HepG2 (cell line): ENCODE data around the gene FLT3LG. TPM values are rescaled to one million over a fixed set of nuclear protein-coding genes. Genes with fewer than 3 reads are reported as not detected.
A peak's percentile ranks its signal among the peaks of the same experiment; 100 is the strongest.

Experiments
- ATAC-seq: fragments of 200-7000 bp; cut with Tn5 transposase; 3 replicates; pipeline ENCODE4 v1.9.1; 2020; ENCODE audit warnings: mild to moderate bottlenecking, moderate library complexity
- BruUV-seq: library from RNA; stranded (reverse); fragments of 400-500 nt; replicated peaks from 2 replicates; lab custom pipeline; 2021; lab: Mats Ljungman, UMichigan
- CTCF ChIA-PET: fragments of 300-600 bp; formaldehyde crosslinking; extraction: SDS; loops from one replicate; lab custom pipeline; 2021; ENCODE audit warnings: low total read pairs, inconsistent platforms, low intra/inter-chr PET ratio; lab: Yijun Ruan, JAX
- POLR2A ChIA-PET: fragments of 350-600 bp; sonication (Branson Sonifier 250); formaldehyde crosslinking; loops from one replicate; lab custom pipeline; 2020; ENCODE audit warnings: antibody characterized with exemption, inconsistent platforms; lab: Yijun Ruan, JAX
- DNase-seq: peaks from one replicate; pipeline ENCODE4 v3.0.0-alpha.2; 2015; ENCODE audit warnings: low spot score
- FAIRE-seq: peaks from 3 replicates; lab custom pipeline; 2011; peaks lifted over from hg19 to GRCh38; lab: Jason Lieb, UNC
- H2AFZ ChIP-seq: one replicate; pipeline ENCODE4 v1.6.1; 2011; ENCODE audit warnings: low read length, inconsistent platforms
- H3K27ac ChIP-seq: fragments of 300-600 bp; 3 replicates; pipeline ENCODE4 v1.8.0; 2011; ENCODE audit warnings: mixed run types, mild to moderate bottlenecking, mixed read lengths, low read length, inconsistent platforms; ENCODE audit not compliant: insufficient read depth; ENCODE audit errors: extremely low read length
- H3K27me3 ChIP-seq, 2 experiments: fragments of 200-600 bp in 1 of 2; 2 replicates in 1 of 2; 3 replicates in 1 of 2; pipeline versions ENCODE4 v1.6.0 to v1.8.0; 2011; ENCODE audit warnings: low read length in 2 of 2, mild to moderate bottlenecking in 2 of 2, moderate library complexity in 2 of 2, inconsistent platforms in 1 of 2; ENCODE audit not compliant: insufficient read depth in 2 of 2, control insufficient read depth in 1 of 2
- H3K36me3 ChIP-seq, 2 experiments: fragments of 200-600 bp in 1 of 2; replicated peaks in 1 of 2; 2 replicates in 1 of 2; 3 replicates in 1 of 2; pipeline versions ENCODE4 v1.5.1 to v1.8.0; 2011; ENCODE audit warnings: low read length in 2 of 2, inconsistent platforms in 1 of 2; ENCODE audit not compliant: insufficient read depth in 2 of 2, control insufficient read depth in 1 of 2
- H3K4me1 ChIP-seq: 2 replicates; pipeline ENCODE4 v1.5.1; 2012; ENCODE audit warnings: low read length, inconsistent platforms; ENCODE audit not compliant: insufficient read depth
- H3K4me2 ChIP-seq: 2 replicates; pipeline ENCODE4 v1.6.0; 2011; ENCODE audit warnings: low read depth, low read length, inconsistent platforms
- H3K4me3 ChIP-seq, 3 experiments: fragments of 200-600 bp in 1 of 3; sonication (generic), shearing (Covaris generic) in 1 of 3; replicated peaks in 1 of 3; 2 replicates each; pipeline ENCODE4 v1.5.1; 2011 to 2016; ENCODE audit warnings: low read length in 3 of 3, inconsistent platforms in 2 of 3, low read depth in 2 of 3, mild to moderate bottlenecking in 2 of 3, control low read depth in 1 of 3, mixed read lengths in 1 of 3; ENCODE audit not compliant: insufficient read depth in 1 of 3
- H3K79me2 ChIP-seq: one replicate; pipeline ENCODE4 v1.6.1; 2011; ENCODE audit warnings: low read length, inconsistent platforms; ENCODE audit not compliant: insufficient read depth
- H3K9ac ChIP-seq: 2 replicates; pipeline ENCODE4 v1.6.0; 2011; ENCODE audit warnings: mild to moderate bottlenecking, low read depth, low read length, inconsistent platforms; ENCODE audit not compliant: insufficient read depth
- H3K9me3 ChIP-seq: 2 replicates; pipeline ENCODE4 v1.5.1; 2012; ENCODE audit warnings: mild to moderate bottlenecking, low read length
- H4K20me1 ChIP-seq: 2 replicates; pipeline ENCODE4 v1.6.0; 2011; ENCODE audit warnings: inconsistent platforms, mild to moderate bottlenecking, low read length, moderate library complexity; ENCODE audit not compliant: insufficient read depth
- ATF1 ChIP-seq: IDR thresholded peaks from 2 replicates; pipeline ENCODE4 v1.6.1; 2016; ENCODE audit warnings: mild to moderate bottlenecking, control low read depth
- ATF7 ChIP-seq, 2 experiments: fragments of 450-650 bp in 1 of 2; sonication (generic) in 1 of 2; formaldehyde crosslinking in 1 of 2; IDR thresholded peaks; 2 replicates each; pipeline versions ENCODE4 v1.4.0 to v1.6.1; 2016 to 2020; ENCODE audit warnings: antibody characterized with exemption in 1 of 2, mild to moderate bottlenecking in 1 of 2, missing genetic modification reagents in 1 of 2
- KMT2A ChIP-seq: sonication (generic); formaldehyde crosslinking; IDR thresholded peaks from 2 replicates; pipeline ENCODE4 v1.4.0; 2020; ENCODE audit warnings: missing genetic modification reagents
- MED8 ChIP-seq: sonication (generic); formaldehyde crosslinking; IDR thresholded peaks from 2 replicates; pipeline ENCODE4 v1.8.1; 2023; ENCODE audit warnings: mild to moderate bottlenecking, missing genetic modification reagents; ENCODE audit not compliant: insufficient replicate concordance
- ONECUT2 ChIP-seq: sonication (generic); formaldehyde crosslinking; IDR thresholded peaks from 2 replicates; pipeline ENCODE4 v1.4.0; 2020; ENCODE audit warnings: missing genetic modification reagents
- PBX2 ChIP-seq: IDR thresholded peaks from 2 replicates; pipeline ENCODE4 v1.6.1; 2016; ENCODE audit warnings: control low read depth
- SKI ChIP-seq: fragments of 450-650 bp; IDR thresholded peaks from one replicate; pipeline ENCODE4 v1.6.1; 2018; ENCODE audit warnings: mild to moderate bottlenecking; ENCODE audit not compliant: partially characterized antibody
- SSRP1 ChIP-seq: IDR thresholded peaks from 2 replicates; pipeline ENCODE4 v1.6.1; 2016; ENCODE audit warnings: control low read depth
- STAT6 ChIP-seq: sonication (generic); formaldehyde crosslinking; IDR thresholded peaks from 2 replicates; pipeline ENCODE4 v1.4.0; 2020; ENCODE audit warnings: missing genetic modification reagents, mild to moderate bottlenecking, borderline replicate concordance
- ZNF225 ChIP-seq: sonication (generic); formaldehyde crosslinking; IDR thresholded peaks from 2 replicates; pipeline ENCODE4 v1.4.0; 2020; ENCODE audit warnings: mild to moderate bottlenecking, missing genetic modification reagents
- ZNF446 ChIP-seq: sonication (generic); formaldehyde crosslinking; IDR thresholded peaks from 2 replicates; pipeline ENCODE4 v1.5.0; 2020; ENCODE audit warnings: mild to moderate bottlenecking, missing genetic modification reagents
- ZNF563 ChIP-seq: sonication (generic); formaldehyde crosslinking; IDR thresholded peaks from 2 replicates; pipeline ENCODE4 v1.8.0; 2022; ENCODE audit warnings: mild to moderate bottlenecking, moderate library complexity, missing genetic modification reagents
- WGBS: methylation state at CpG from one replicate; pipeline ENCODE4 v1.1.6; 2017; ENCODE audit warnings: low lambda C conversion rate; 5-methylcytosine and 5-hydroxymethylcytosine counted together
- in situ Hi-C: cut with HindIII; loops from 2 replicates; pipeline ENCODE4 v1.10.0; 2017; ENCODE audit warnings: low pct_unique_long_range_greater_than_20kb; ENCODE audit not compliant: extremely low pct_ligation_motif_present
- intact Hi-C: fragments of 100-400 bp; cut with micrococcal nuclease; formaldehyde crosslinking; loops from one replicate; pipeline ENCODE4 v1.10.0; 2022; ENCODE audit not compliant: unreplicated experiment
- polyA plus RNA-seq, 8 experiments: library from polyadenylated mRNA; depleted of rRNA in 3 of 8; stranded (reverse) in 7 of 8; unstranded in 1 of 8; fragments of >200 nt; fragmentation: Illumina TruSeq in 4 of 8; extraction: Trizol in 4 of 8; gene quantifications; 2 replicates each; pipeline versions ENCODE4 v1.2.1 to v1.2.3, GENCODE V29; 2011 to 2016; ENCODE audit warnings: low read depth in 4 of 8, missing spikeins in 1 of 8, mixed read lengths in 1 of 8; ENCODE audit not compliant: insufficient read depth in 1 of 8
- total RNA-seq, 5 experiments: library from RNA; depleted of rRNA; stranded (reverse); fragments of >200 nt; fragmentation: Illumina TruSeq; extraction: Trizol; gene quantifications; 2 replicates each; pipeline ENCODE4 v1.2.3, GENCODE V29; 2016; ENCODE audit warnings: low read depth in 1 of 5
- TF ChIP-seq, protein P1 (sequence below): sonication (generic); formaldehyde crosslinking; IDR thresholded peaks from 2 replicates; pipeline ENCODE4 v1.8.1; 2023; ENCODE audit warnings: mild to moderate bottlenecking, moderate library complexity, missing genetic modification reagents
- TF ChIP-seq, protein P2 (sequence below): sonication (generic); formaldehyde crosslinking; IDR thresholded peaks from 2 replicates; pipeline ENCODE4 v1.5.1; 2020; ENCODE audit warnings: mild to moderate bottlenecking, moderate library complexity, missing genetic modification reagents
- TF ChIP-seq, protein P3 (sequence below): sonication (generic); formaldehyde crosslinking; conservative IDR thresholded peaks from 2 replicates; pipeline ENCODE4 v1.4.0; 2020; ENCODE audit warnings: missing genetic modification reagents

Gene FLT3LG
- total and polyA plus RNA-seq, 2 of the 13 experiments (the other 11 are each of a cell fraction or from before 2014, with no cell fraction given), result 1.5 to 2.6 TPM

DNA sequence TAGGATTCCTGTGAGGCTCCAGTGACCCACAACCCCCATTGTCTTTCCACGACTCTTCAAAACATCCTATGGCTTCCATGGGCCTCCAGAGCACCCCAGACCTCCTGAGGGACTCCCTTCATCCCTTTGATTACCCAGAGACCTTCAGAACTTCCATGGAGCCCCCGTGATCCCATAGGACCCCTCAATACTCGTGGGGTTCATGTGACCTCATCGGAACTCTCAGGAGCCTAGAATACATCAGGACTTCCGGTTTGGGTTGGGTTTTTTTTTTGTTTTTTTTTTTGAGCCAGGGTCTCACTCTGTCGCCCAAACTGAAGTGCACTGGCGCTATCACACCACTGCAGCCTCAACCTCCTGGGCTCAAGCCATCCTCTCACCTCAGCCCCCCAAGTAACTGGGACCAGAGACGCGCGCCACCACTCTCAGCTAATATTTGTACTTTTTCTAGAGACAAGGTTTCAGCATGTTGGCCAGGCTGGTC is 20.2 kb upstream of the FLT3LG start:
- Histone ChIP-seq H3K79me2 (peaks cover 29% of the 10 kb centered on the region), H3K4me2 (peak overlapping the region; percentile 95), H3K36me3 (peaks cover 6 to 7% of the 10 kb centered on the region in 2 experiments; a peak in 3 of 5 replicates), H4K20me1 (no peaks in the 10 kb centered on the region), H3K9ac (peak overlapping the region; percentile 99), H2AFZ (no peak overlapping the region), H3K4me3 (peak overlapping the region; percentile 67 to 98 (median 93)), H3K4me1 (peaks cover 29% of the 10 kb centered on the region), H3K9me3 (no peaks in the 10 kb centered on the region), H3K27ac (peak overlapping the region; percentile 99), H3K27me3 (no peaks in the 10 kb centered on the region; a peak in 1 of 5 replicates)
- 35% methylated on average over 10 of the region's 10 CpGs for WGBS
- DNase-seq (no peak), ATAC-seq (no peak), FAIRE-seq (no peak)
- POLR2A ChIA-PET, result interaction anchor here (0.8 to 3.4 kb wide), 24 partner anchors 9 to 340 kb away, joined by 3 to 34 read pairs (median 8); partner anchors contain the start of genes FCGRT, FLT3LG, LIN7B and RPS11
- intact Hi-C loops, result no loop called here
- CTCF ChIA-PET, result no interaction called here
- TSS peak; percentile 91 for BruUV-seq
- in situ Hi-C loops, result no loop called here
- TF ChIP-seq SSRP1 (CRISPR knock-in tag) (0 out of 2 replicates have a peak, but pooled peaks have one; percentile 9), SKI (no peak), ZNF225 (CRISPR knock-in tag) (no peak), MED8 (CRISPR knock-in tag) (no peak), ONECUT2 (no peak), ZNF563 (no peak), ATF7 (IDR thresholded peaks at IDR 0.05) (no peak), ATF7 (CRISPR knock-in tag; IDR thresholded peaks at IDR 0.05) (peak; percentile 59), ZNF446 (CRISPR knock-in tag) (0 out of 2 replicates have a peak, but pooled peaks have one; percentile 67), KMT2A (CRISPR knock-in tag) (no peak), PBX2 (CRISPR knock-in tag) (no peak), ATF1 (CRISPR knock-in tag) (0 out of 2 replicates have a peak, but pooled peaks have one; percentile 36), STAT6 (CRISPR knock-in tag) (0 out of 2 replicates have a peak, but pooled peaks have one; percentile 27)
- TF ChIP-seq, protein P1, sequence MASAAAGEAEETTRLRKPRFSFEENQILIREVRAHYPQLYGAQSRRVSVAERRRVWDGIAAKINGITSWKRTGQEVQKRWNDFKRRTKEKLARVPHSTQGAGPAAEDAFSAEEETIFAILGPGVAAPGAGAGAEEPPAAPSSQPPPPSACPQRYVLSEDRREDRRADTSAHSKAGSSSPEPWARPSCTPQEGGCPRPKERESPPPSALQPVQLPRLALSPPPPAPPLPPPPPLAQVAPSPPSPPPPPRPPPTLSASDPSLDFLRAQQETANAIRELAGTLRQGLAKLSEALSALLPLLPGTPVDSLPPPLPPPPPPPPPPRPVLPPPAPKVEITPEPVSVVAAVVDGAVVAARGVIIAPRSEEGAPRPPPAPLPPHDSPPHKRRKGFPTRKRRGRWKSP, result no peak
- TF ChIP-seq, protein P2, sequence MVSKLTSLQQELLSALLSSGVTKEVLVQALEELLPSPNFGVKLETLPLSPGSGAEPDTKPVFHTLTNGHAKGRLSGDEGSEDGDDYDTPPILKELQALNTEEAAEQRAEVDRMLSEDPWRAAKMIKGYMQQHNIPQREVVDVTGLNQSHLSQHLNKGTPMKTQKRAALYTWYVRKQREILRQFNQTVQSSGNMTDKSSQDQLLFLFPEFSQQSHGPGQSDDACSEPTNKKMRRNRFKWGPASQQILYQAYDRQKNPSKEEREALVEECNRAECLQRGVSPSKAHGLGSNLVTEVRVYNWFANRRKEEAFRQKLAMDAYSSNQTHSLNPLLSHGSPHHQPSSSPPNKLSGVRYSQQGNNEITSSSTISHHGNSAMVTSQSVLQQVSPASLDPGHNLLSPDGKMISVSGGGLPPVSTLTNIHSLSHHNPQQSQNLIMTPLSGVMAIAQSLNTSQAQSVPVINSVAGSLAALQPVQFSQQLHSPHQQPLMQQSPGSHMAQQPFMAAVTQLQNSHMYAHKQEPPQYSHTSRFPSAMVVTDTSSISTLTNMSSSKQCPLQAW, result no peak
- TF ChIP-seq, protein P3, sequence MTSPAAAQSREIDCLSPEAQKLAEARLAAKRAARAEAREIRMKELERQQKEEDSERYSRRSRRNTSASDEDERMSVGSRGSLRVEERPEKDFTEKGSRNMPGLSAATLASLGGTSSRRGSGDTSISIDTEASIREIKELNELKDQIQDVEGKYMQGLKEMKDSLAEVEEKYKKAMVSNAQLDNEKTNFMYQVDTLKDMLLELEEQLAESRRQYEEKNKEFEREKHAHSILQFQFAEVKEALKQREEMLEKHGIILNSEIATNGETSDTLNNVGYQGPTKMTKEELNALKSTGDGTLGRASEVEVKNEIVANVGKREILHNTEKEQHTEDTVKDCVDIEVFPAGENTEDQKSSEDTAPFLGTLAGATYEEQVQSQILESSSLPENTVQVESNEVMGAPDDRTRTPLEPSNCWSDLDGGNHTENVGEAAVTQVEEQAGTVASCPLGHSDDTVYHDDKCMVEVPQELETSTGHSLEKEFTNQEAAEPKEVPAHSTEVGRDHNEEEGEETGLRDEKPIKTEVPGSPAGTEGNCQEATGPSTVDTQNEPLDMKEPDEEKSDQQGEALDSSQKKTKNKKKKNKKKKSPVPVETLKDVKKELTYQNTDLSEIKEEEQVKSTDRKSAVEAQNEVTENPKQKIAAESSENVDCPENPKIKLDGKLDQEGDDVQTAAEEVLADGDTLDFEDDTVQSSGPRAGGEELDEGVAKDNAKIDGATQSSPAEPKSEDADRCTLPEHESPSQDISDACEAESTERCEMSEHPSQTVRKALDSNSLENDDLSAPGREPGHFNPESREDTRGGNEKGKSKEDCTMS (CRISPR knock-in tag), result no peak
